ENCODE measurements around the gene SFSWAP. TPM values are rescaled to one million over a fixed set of nuclear protein-coding genes. Genes with fewer than 3 reads are reported as not detected.

The SFSWAP gene
- total and polyA plus RNA-seq, 2 of the 8 experiments (the other 6 are each of a cell fraction or from before 2014, with no cell fraction given), result 36.5 to 49.5 TPM

- H2BK20ac ChIP-seq (ENCODE audit: low read length), result no peak overlapping the region
- no peak overlapping the region for H3K14ac ChIP-seq (ENCODE audit: insufficient read length)
- no peaks in the 10 kb centered on the region for H3K27me3 ChIP-seq (replicated peaks in 1 of 4; ENCODE audit: control insufficient read depth in 3 of 4, extremely low read depth in 1 of 4, insufficient read depth in 3 of 4, low read length in 3 of 4)
- 0 out of 4 replicates have a peak, but pooled peaks cover 0 to 4% of the 10 kb centered on the region in 2 experiments for H3K79me2 ChIP-seq (ENCODE audit: control insufficient read depth in 1 of 2, insufficient read depth in 2 of 2, low read length in 2 of 2)
- H2BK5ac ChIP-seq (ENCODE audit: low read depth, low read length), result no peak overlapping the region
- H3K4ac ChIP-seq (replicated peaks; ENCODE audit: insufficient read length, low read depth, low read length), result no peak overlapping the region
- H2BK12ac ChIP-seq (ENCODE audit: low read depth, low read length), result no peak overlapping the region
- H2AK5ac ChIP-seq (ENCODE audit: low read depth, low read length), result no peak overlapping the region
- H3K9ac ChIP-seq (replicated peaks in 1 of 4; ENCODE audit: extremely low read depth in 1 of 4, low read depth in 3 of 4, low read length in 3 of 4), result no peak overlapping the region
- H4K20me1 ChIP-seq (replicated peaks in 1 of 2; ENCODE audit: control insufficient read depth in 1 of 2, insufficient read depth in 2 of 2, low read length in 2 of 2), result peaks cover 0 to 3% of the 10 kb centered on the region in 2 experiments
- H4K8ac ChIP-seq (ENCODE audit: extremely low read depth, insufficient read depth, low read length), result no peak overlapping the region
- ChIA-PET POLR2A (ENCODE audit: partially characterized antibody) (interaction anchor here (1.5 to 1.6 kb wide), 2 partner anchors 25 to 77 kb away, joined by 3 to 4 read pairs; no protein-coding TSS in a partner anchor), CTCF (ENCODE audit: partially characterized antibody) (interaction anchor here (0.8 to 4.2 kb wide), 11 partner anchors 9 to 249 kb away, joined by 3 to 56 read pairs (median 7); partner anchors contain the start of gene SFSWAP)
- no peak overlapping the region for H2BK15ac ChIP-seq (ENCODE audit: low read length)
- no peak overlapping the region for H3K23ac ChIP-seq (ENCODE audit: insufficient read length)
- no peak overlapping the region for H3K27ac ChIP-seq (ENCODE audit: low read depth, low read length)
- H3K23me2 ChIP-seq (ENCODE audit: low read depth, low read length), result no peaks in the 10 kb centered on the region
- no peak overlapping the region for H2BK120ac ChIP-seq (replicated peaks; ENCODE audit: low read depth, low read length)
- H3K18ac ChIP-seq (ENCODE audit: extremely low read depth, low read length), result no peak overlapping the region
- 96% methylated on average over 15 of the region's 17 CpGs; no CpG with 5 or more reads in 1 of the 2 experiments for WGBS, 2 experiments (ENCODE audit: extremely low coverage in 1 of 2, insufficient coverage in 1 of 2, insufficient read length in 1 of 2, insufficient replicate concordance in 2 of 2, low coverage in 1 of 2, low lambda C conversion rate in 2 of 2, missing lambda C conversion rate in 1 of 2)
- H3K4me3 ChIP-seq (ENCODE audit: extremely low read depth in 1 of 4, insufficient read depth in 2 of 4, low read depth in 3 of 4, low read length in 4 of 4), result no peak overlapping the region
- H3K9me3 ChIP-seq (ENCODE audit: insufficient read depth in 2 of 2, low read depth in 1 of 2, low read length in 1 of 2), result no peaks in the 10 kb centered on the region
- H3K36me3 ChIP-seq (ENCODE audit: control insufficient read depth in 2 of 4, insufficient read depth in 4 of 4, low read length in 3 of 4), result peaks cover 11 to 53% (median 35%) of the 10 kb centered on the region in 4 experiments
- DNase-seq (ENCODE audit: low read depth in 1 of 2, low spot score in 2 of 2) (no peak), FAIRE-seq (no peak)
- no peak overlapping the region for H4K5ac ChIP-seq (ENCODE audit: insufficient read length, low read depth, low read length)
- H2AFZ ChIP-seq (ENCODE audit: low read length), result no peak overlapping the region
- peaks cover 3 to 21% (median 10%) of the 10 kb centered on the region in 4 experiments for H3K4me1 ChIP-seq (replicated peaks in 1 of 4; ENCODE audit: control insufficient read depth in 3 of 4, insufficient read depth in 4 of 4, low read length in 3 of 4)
- H3K4me2 ChIP-seq (ENCODE audit: insufficient read depth in 1 of 2, low read depth in 2 of 2, low read length in 2 of 2), result no peak overlapping the region
- H3K56ac ChIP-seq (replicated peaks; ENCODE audit: insufficient read length, low read depth, low read length), result no peak overlapping the region
- no peak overlapping the region for H4K91ac ChIP-seq (replicated peaks; ENCODE audit: insufficient read length, low read length)
- peaks cover 2% of the 10 kb centered on the region; the same call in 1 of the 2 replicates for H3K79me1 ChIP-seq (ENCODE audit: low read depth, low read length)
- TF ChIP-seq KDM5A (IDR thresholded peaks at IDR 0.05; ENCODE audit: low read length) (no peak), E2F6 (IDR thresholded peaks at IDR 0.05) (no peak), ASH2L (IDR thresholded peaks at IDR 0.05; ENCODE audit: low read length) (no peak), TEAD4 (IDR thresholded peaks at IDR 0.05; ENCODE audit: low read depth, low read length) (no peak), SP1 (IDR thresholded peaks at IDR 0.05; ENCODE audit: low read depth, low read length) (no peak), TBP (IDR thresholded peaks at IDR 0.05; ENCODE audit: low read depth, low read length) (no peak), CBX8 (IDR thresholded peaks at IDR 0.05; ENCODE audit: borderline replicate concordance, low read depth, low read length) (no peak)
Measured at GRCh38 chr12:131754184-131754583, 43.3 kb downstream of the SFSWAP start.
